ENCODE measurements around the gene COA8. TPM values are rescaled to one million over a fixed set of nuclear protein-coding genes. Genes with fewer than 3 reads are reported as not detected.

The COA8 gene
- total and polyA plus RNA-seq, 2 of the 8 experiments (the other 6 are each of a cell fraction or from before 2014, with no cell fraction given) = 7.1 to 35.5 TPM

DNA sequence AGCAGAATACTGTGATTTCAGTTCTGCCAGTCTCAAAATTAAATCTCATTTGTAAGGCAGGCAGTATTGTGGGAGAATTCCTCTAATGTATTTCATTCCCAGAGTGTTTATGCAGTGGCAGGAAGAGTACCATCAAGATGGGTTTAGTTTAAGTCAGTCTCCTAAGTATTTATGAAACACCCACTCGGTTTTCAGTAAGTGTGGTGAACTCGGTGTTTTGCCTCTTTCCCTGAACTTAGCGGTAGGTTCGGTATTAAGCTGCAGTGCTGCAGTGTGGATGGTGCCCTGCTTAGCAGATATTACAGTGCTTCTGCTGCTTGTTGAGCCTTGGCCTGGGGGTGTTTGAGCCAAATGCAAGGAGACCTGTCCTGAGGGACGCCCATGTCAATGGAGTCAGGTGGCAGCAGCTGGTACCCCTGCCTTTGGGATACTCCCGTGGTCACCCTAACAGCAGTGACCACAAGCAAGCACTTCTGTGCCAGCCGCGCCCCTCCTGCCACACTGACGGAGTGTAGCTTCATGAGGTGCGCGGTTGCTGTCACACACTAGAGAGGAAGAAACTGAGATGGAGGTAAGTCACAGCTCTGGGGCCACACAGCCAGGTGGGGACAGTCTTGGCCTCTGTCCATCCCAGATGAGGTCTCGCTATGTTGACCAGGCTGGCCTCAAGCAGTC lies 15.8 kb downstream of the COA8 start (continued):
- TF ChIP-seq POLR2A (IDR thresholded peaks at IDR 0.05; ENCODE audit: control extremely low read depth in 1 of 2, low read depth in 2 of 2, low read length in 2 of 2) = no peak
- no peak for TF ChIP-seq E2F6 (IDR thresholded peaks at IDR 0.05)
- TF ChIP-seq EGR1 (IDR thresholded peaks at IDR 0.05; ENCODE audit: borderline replicate concordance, low read depth, low read length) = no peak
- TF ChIP-seq, protein P1, sequence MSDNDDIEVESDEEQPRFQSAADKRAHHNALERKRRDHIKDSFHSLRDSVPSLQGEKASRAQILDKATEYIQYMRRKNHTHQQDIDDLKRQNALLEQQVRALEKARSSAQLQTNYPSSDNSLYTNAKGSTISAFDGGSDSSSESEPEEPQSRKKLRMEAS (IDR thresholded peaks at IDR 0.05) = no peak
- no peak for TF ChIP-seq SAP30 (IDR thresholded peaks at IDR 0.05; ENCODE audit: insufficient read depth, insufficient replicate concordance, low read length)
- no peak for TF ChIP-seq NRF1 (IDR thresholded peaks at IDR 0.05; ENCODE audit: low read depth, low read length)

Measured in H1 (cell line).